Measurements from ENCODE around the gene DAAM2.

DNA sequence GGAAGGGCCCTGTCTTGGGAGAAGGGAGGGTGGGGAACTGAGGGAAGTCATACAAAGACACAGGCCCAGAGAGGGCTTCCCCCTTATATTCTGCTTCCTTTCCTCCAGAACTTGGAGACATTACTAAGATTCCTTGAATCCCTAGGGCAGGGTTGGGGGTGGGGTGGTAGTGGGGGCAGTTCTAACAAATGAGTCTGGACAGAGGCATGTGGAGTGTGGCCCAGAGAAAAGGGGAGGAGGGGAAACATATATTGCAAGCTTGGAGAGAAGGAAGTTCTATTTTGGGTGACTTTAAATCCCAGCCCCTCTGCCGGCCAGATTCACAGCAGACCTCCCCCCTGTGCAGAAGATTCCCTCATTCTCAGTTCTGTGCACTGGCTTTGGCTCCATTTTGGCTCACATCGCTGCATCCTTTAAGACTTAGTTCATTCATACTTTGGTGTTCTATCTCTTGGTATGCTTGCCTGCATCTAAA lies 43.7 kb downstream of the DAAM2 start:
- no peak for TF ChIP-seq POLR2A (IDR thresholded peaks at IDR 0.05)
- TF ChIP-seq, protein P1, sequence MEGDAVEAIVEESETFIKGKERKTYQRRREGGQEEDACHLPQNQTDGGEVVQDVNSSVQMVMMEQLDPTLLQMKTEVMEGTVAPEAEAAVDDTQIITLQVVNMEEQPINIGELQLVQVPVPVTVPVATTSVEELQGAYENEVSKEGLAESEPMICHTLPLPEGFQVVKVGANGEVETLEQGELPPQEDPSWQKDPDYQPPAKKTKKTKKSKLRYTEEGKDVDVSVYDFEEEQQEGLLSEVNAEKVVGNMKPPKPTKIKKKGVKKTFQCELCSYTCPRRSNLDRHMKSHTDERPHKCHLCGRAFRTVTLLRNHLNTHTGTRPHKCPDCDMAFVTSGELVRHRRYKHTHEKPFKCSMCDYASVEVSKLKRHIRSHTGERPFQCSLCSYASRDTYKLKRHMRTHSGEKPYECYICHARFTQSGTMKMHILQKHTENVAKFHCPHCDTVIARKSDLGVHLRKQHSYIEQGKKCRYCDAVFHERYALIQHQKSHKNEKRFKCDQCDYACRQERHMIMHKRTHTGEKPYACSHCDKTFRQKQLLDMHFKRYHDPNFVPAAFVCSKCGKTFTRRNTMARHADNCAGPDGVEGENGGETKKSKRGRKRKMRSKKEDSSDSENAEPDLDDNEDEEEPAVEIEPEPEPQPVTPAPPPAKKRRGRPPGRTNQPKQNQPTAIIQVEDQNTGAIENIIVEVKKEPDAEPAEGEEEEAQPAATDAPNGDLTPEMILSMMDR (IDR thresholded peaks at IDR 0.05 in 4 of 5, conservative IDR thresholded peaks at IDR 0.05 in 1 of 5): no peak

Measured in gastrocnemius medialis (tissue), 4 donors.